Renal pelvis (tissue), 4 donors: ENCODE data around the gene CBX6. TPM values are rescaled to one million over a fixed set of nuclear protein-coding genes. Genes with fewer than 3 reads are reported as not detected.

Experiments
- DNase-seq: peaks from one replicate; pipeline ENCODE4 v3.0.0-alpha.2; 2013
- polyA plus RNA-seq, 3 donors: library from polyadenylated mRNA; unstranded; fragments of 120-200 nt; gene quantifications; one replicate each; pipeline ENCODE4 v1.2.1, GENCODE V29; 2013; ENCODE audit not compliant: insufficient read length in 3 of 3

CBX6 gene
- polyA plus RNA-seq, 3 donors: 43.7 to 46.4 (median 45.2) TPM

DNA sequence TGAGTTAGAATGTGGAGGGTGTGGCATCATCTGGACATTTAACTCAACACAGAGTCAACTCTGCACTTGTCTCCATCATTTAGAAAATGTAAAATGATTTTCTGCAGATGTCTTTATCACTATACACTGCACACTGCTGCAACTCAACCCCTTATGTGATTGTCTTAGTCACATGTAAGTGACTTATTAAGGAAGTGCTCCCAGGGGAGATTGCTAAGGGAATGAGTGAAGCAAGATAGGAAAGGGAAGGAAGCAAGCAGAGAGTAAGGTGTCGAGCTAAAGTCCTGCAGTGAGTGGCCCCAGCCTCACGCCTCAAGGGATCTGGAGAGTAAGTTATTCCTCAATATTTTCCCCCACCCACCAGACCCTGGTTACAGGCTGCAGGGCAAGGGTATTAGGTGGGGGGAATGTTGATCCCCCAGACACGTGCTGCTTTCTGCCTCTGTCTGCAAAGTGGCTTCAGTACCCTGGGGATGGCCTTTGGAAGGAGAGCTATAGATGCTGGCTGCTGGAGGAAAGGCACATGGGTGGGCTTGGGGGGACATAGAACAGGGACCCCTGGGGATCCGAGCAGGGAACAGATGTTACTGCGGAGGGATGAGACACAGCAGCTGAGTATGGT lies 7.2 kb upstream of the CBX6 start:
- DNase-seq: no peak

DNA sequence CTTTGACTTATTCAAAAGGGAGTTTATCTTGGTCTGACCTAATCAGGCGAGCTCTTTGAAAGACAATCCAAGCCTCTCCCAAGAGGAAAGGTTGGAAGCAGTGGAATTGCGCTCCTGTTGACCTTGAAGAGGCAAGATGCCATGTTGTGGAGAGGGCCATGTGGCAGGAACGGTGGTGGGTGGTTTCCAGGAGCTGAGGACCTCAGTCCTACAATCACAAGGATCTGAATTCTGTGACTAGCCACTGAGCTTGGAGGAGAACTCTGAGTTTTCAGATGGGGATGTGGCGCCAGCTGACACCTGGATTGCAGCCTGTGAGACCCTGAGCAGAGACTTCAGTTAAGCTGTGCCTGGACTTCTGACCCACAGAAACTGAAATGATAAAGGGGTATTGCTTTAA lies 6.0 kb upstream of the CBX6 start:
- DNase-seq: no peak

DNA sequence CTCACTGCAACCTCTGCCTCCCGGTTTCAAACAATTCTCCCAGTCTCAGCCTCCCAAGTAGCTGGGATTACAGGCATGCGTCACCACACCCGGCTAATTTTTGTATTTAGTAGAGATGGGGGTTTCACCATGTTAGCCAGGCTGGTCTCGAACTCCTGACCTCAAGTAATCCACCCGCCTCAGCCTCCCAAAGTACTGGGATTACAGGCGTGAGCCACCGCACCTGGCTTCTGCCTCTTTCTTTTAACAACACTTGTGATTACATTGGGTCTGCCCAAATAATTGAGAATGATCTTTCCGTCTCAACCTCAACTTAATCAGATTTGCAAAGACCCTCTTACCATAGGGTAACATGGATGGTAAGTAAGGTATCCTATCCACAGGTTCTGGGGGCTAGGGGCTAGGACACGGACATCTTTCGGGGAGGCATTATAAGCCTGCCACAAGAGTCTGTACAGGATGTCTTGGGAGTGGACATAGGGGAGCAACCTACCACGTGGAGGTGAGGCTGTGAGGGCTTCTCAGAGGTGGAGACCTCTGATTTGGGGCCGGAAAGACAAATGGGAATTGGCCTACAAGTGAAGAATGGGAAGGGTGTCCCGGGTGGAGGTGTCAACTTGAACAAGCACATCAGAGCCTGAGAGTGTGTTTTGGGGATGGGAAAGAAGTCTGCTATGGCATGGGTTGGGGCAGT lies 2.7 kb upstream of the CBX6 start:
- DNase-seq: no peak

DNA sequence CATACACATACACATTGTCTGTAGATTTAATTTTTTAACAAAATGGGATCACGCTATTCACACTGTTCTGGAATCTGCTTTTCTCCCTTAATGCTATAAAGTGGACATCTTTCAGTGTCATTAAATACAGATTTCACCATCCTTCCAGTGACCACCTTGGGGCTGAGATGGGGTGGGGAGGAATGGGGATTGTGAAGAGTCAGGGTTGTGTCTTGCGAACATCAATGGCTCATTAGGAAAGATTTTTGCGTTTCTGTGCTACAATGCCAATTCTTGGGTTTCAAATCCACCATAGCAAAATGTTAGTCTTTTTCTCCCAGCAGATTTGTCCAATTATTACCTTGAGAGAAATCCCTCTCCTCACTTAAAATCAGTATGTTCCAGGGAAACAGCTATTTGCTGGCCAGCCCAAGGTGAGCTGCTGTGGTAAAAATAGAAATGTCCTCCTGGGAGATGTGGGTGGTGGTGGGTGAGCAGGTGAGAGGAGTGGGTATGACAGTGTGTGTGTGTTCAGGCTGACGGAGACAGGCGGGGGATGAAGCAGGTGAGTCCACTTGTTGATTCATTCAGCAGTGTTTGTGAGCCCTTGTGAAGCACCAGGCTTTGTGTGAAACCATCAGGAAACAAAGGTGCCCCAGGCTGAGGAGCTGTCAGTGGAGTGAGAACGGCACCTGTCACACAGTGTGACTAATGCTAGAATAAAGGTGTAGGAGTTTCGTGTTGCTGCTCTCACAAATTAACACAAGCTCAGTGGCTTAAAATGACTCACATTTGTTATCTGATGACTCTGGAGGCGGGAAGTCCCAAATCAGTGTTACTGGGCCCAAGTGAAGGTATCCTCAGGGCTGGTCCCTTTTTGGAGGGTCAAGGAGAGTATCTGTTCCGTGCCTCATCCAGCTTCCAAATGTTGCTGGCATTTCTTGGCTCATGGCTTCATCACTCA lies 1.7 kb upstream of the CBX6 start:
- no peak for DNase-seq

DNA sequence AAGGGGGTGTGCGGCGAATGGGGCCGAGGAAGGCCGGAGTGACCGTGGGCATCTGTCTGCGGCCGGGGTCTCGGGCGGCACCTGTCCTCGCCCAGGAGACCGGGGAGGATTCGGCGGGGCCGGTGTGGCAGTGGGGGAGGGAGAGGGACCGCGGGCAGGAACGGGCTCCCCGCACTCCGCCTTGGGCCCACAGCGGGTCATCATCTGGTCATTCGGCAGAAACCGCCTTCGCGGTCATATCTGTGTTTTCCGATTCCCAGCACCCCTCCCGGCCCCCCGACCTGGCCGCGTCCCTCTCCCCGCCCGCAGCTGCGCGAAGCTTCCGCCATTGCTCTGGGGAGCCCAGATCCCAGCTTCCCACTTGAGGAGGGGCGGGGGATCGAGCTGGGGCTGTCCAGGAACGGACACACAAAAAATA lies 824 bp upstream of the CBX6 start:
- peak; percentile 69 for DNase-seq

DNA sequence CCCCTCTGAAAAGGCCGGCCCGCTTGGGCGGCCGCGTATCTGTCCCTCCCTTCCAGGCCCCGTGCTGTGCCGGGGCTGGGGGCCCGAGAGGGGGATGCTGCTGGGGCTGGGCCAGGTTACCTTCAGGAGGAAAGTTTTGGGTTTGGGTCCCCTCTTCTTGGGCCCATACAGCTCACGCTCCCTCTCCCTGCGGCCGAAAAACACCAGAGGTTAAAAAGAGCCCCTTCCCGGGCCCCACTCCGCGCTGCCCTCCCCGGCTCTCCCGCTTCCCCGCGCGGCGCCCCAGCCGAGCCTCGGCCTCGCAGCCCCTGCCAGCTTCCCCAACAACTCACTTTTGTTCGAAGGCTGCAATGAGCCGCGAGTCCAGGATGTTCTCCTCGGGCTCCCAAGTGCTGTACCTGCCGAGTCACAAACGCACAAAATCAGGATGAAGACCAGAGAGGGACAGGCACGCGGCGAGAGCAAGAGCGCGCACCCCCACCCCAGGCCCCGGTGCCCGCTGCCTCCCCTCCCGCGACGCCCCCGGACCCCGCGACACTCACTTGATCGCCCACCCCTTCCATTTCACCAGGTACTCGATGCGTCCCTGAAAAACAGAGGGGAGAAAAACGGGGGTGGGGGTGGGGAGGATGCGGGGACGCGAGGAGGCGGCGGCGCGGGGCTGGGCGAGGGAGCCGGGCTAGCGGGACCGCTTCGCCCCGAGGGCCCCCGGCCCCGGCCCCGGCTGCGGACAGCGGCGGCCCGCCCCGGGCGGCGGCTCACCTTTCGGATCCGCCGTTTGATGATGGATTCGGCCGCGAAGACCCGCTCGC lies 450 bp downstream of the CBX6 start:
- no peak for DNase-seq

DNA sequence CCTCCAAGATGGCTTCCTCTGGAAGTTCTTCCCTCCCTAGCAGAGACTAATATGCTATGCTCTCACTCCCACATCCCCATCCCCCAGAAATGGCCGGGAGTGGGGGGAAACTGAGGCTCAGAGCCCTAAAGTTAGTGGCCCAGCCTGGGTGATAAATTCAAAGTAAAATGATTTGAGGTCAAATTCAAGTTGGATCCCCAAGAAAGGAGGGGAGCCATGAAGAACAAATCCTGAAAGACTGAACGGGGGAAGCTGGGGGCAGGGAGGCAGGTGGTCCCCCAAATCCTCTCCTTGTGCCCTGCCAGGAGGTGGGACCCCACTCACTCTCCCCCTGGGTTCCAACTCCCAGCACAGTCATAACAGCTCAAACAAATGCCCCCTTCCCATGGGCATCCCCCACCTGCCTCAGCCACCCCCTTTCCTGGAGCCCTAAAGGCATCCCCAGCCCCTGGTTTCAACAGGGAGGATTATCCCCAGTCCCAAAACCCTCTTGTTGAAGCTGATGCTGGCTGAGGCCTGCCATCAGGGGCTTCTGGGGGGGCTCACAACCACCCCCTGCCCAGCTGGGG lies 1.1 kb downstream of the CBX6 start:
- DNase-seq: no peak

DNA sequence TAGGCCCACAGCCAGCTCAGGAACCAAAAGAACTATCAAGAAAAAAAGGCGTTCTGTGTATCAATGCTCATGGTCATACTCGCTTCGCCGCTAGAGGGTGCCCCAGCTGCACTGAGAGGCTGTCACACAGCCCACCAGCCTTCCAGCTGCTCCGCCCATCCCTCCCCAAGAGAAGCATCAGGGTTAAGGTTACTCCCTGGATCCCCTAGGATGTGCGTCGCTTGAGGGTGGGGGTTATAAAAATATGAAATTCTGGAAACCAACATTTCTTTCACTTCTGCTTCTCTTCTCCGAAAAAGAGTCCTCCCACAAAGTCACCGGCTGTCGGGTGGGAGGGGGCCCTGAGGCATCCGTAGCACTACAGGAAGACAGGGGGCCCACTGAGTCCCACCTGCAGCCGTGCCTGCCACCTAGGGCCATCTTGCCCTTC lies 1.7 kb downstream of the CBX6 start:
- peak; percentile 83 for DNase-seq

DNA sequence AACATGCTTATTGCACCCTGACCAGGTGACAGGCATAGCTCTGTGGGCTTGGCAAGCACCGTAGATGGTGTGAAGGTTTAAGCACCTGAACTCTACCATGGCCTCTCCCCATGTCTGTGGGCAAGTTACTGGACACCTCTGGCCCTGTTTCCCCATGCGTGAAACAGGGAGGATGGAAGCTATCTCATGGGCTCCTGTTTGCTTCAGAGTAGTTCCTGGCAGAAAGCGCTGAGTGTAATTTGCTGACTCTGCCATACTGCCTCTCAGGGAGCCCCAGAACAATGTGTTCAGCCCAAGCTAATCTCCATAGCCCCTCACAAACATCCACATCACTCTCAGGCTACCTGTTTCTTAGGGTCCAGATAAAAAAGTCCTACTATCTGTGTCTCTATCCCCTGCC lies 2.4 kb downstream of the CBX6 start:
- DNase-seq: no peak

DNA sequence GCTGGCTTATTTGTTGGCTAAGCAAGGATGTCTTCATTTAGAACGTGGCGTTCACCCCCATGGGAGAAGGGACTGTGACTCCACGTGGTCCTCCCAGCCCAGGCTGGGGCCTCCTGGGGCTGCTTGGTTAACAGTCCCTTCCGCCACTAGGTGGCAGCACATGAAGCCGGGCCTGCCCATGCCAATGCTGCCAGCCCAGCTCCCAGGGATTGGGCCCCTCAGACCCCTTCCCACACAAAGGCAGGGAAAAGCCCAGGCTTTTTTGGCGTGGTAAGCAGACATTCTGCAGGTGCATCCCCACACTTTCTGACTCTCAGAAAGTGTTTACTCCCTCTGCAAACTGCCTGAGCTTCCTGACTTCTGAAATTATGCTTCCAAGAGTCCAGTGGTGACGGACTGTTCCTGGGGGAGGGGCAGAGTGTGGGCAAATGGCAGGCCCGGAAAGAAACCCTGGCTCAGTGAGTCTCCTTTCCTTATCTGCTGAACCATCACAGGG lies 3.1 kb downstream of the CBX6 start:
- peak; percentile 65 for DNase-seq

DNA sequence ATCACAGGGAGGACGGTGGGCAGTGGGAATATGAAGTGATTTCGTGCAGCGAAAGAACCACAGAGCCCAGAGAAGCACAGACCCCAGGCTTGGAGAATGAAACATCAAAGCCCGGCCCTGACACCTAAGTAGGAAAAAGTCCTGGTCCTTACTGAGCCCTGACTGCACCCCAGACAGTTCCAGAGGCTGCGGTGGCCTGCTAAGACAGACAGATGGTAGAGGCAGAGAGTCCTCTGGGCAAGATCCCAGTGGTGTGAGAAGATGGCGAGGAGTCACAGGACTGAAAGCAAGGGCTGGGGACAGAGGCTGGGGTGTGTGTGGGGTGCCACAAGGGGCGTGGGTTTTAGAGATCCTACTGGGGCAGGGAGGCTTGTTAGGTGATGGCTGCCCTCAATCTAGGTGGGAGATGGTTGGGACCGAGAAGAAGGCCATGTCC lies 3.7 kb downstream of the CBX6 start:
- DNase-seq: no peak

DNA sequence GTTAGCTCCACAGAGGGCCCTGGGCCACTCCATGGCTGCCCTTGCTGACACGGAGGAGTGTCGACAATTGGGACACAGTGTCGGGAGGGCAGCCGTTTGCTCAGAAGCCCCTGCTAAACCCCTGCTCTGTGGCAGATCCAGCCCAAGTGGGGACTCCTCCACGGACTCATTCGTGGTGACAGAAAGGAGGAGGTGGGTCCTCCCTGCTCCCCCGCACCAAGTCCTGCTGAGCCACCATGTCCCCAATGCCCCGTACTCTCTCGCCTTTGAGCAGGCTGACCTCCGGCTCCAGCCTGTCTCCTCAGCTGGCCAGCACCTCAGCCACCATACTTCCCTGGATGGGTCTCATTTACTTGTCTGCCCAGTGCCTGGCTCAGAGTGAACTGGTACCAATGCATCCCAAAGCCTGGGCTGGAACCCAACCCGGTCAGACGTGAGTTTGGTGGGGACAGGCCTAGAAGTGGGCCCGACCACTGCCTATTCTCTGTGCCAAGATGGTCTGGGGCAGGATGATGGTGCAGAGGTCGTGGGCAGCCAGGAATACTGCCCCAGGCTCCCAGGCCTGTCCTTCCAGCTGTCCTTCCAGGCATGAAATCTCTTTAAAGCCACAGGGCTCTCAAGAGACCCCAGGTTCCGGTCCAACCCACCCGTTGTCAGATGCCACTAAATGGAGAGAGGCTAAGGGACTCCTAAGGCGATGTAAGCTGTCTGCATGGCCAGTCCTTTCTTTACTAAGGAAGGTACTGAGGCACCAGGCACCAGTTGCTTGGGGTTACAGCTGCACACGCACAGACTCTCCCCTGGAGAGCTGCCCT lies 4.3 kb downstream of the CBX6 start:
- no peak for DNase-seq

DNA sequence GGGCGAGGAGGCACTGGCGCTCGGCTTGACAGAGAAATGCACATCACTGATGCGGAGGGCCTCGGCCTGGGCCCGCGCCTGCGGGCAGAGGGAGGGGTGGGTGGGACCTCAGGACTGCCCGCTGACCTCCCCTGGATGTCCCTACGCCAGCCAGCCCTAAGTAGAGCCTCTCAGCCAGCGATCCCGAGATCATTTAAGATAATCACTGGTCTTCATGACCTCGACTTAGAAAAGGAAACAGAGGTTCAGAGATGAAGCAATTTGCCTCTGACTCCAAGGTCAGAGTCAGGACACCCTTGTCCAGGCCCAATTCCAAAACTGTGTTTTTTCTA lies 4.9 kb downstream of the CBX6 start:
- no peak for DNase-seq

DNA sequence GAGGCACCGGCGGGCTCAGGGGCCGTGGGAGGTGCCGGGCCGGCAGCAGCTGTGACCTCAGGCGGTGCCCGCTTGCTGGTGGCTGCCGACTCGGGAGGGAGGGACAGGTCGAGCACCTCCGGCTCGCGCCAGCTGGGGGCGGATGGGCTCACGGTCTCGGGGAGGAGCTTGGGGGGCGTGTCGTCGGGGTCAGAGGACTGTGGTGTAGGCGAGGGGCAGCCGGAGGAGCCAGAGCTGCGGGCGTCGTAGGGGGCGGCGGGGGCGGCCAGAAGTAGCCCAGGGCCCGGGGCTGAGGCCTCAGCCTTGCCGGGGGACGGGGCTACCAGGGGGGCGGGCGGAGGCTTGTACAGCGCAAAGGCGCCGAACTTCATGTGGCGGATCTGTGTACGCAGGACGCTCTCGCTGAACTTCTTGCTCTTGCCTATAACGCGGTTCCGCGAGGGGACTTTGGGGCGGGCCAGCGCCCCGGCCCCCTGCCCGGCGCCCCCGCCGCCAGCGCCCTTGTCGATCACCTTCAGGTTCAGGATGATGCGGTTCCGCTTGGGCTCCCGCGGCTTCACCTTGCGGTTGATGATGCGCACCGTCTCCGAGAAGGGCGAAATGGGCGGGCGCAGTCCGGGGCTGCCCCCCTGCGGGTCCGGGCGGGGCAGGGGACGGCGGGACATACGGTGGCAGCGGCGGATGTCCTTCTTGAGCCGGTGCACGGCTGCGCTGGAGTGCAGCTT lies 5.5 kb downstream of the CBX6 start:
- peak; percentile 54 for DNase-seq

DNA sequence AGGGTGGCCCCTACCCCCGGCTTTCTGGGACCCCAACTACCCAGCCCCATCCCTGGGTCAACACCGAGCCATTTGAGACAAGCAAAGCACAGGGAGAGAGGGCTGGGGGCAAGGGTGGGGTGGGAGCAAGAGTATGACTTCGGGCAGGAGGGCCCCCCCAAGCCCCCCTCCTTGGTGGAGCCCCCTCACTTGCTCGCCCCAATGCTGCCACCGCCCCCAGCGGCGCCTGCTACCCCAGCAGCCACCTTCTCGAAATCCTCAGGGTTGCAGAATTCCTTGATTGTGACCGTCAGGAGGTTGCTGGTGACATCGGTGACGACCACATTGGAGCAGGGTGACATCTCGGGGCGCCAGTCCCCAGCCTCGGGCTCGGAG lies 6.0 kb downstream of the CBX6 start:
- DNase-seq: no peak

DNA sequence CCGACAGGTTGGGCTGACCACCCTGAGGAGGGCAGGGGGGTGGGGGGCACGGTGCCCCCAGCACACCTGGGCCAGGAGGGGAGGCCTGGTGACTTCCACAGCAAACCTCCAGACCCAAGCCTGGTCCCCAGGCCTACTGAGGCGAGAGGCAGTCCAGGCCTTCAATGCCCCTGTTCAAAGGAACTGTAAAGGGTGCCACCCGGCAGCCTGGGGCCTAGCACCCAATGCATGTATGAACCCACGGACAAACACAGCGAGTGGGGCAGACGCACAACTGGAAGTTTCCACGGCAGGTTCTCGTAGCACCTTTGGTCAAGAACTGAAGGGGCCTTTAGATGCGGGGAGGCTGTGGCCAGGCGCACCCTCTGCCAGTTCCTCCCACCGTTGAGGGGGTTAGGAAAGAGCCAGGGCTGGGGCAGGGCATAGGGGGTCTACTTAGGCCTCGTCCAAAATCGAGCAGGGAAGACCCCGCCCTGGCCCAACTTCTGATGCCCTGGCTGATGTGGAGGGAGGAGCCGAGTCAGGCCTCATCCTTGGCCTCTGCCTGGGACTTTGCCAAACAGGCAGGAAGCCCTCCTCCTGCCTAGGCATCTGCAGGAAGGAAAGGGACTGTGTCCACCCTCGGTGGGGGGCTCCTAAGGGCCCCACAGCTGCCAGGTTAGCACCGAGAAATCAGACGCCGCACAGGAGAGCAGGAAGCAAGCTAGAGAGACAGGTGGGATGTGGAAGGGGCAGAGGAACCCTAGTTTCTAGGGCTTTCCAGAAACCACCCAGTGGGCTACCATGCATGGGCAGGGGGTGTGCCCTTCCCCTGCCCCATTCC lies 6.6 kb downstream of the CBX6 start:
- no peak for DNase-seq

DNA sequence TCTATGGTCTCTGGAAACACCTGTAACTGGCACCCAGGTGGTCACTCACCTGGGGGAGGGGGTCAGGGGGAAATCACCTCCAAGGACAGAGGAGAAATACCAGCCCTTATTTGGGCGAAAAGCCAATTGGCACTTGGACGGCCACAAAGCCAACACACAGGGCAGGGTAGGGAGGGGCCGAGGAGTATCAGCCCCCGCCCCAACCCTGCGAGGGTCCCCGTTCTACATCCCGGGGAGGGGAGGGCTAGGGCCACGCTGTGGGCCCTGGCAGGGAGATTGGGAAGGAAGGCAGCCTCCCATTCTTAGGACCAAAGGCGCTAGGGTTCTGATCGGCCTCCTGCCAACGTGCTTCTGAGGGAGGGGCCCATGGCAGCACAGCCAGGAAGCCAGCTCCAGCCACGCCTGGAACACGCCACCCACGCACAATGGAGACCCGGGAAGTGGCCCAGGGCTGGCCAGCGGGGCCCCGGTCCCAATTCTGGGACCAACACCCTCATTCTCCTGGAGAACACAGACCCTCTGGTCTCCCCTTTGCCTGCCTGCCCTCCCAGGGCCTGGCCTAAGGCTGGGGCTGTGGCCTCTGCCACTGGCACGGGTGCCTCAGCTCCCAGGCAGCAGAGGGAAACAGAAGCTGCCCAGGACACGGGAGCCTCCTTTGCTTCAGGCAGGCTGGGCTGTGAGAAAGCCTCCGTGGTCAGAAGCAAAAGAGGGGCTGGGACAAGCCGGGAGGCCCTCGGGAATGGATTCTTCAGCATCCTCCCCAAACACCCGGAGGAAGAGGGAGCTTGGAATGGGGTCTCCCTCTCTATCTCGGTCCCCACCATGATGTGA lies 7.4 kb downstream of the CBX6 start:
- no peak for DNase-seq

DNA sequence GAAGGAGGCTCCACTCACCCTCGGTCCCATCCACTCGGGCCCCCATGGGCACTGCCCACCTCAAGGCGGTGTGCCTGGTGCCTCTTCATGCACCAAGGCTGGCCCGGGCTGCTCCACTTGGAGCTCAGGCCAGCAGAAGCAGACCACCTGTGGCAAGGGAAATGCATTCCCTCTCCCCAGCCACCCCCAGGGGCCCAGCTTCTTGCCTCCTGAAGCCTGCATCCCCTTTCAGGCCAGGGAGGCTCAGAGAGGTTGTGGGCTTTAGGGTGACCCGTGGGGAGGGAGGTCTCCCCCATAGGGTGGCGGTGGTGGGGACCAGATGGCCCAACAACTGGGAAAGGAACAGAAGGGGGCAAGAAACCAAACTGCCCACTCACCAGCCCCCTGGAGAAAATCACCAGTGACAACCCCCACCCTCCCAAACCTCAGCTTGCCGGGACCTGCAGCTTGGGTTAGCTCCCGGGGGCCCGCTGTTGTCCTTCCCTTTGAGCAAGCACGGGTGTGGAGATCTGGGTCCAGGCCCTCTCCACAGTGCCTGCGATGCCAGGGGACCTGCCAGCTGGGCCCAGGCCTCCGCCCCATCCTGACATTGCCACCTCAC lies 8.4 kb downstream of the CBX6 start:
- DNase-seq: no peak
